Mononuclear cell (primary cell): Measurements from ENCODE around the gene ORAI3. TPM values are rescaled to one million over a fixed set of nuclear protein-coding genes. Genes with fewer than 3 reads are reported as not detected.

Experiments
- H3K27me3 ChIP-seq: 2 replicates; pipeline ENCODE4 v1.6.0; 2011; ENCODE audit warnings: low read length, control low read depth; ENCODE audit not compliant: insufficient read depth
- H3K4me1 ChIP-seq: 2 replicates; pipeline ENCODE4 v1.5.1; 2011; ENCODE audit warnings: mild to moderate bottlenecking, low read length, control low read depth; ENCODE audit not compliant: insufficient read depth
- H3K4me3 ChIP-seq: 2 replicates; pipeline ENCODE4 v1.5.1; 2011; ENCODE audit warnings: mild to moderate bottlenecking, low read length, moderate library complexity
- H3K9me3 ChIP-seq: 2 replicates; pipeline ENCODE4 v1.5.1; 2011; ENCODE audit warnings: low read depth, mild to moderate bottlenecking, control low read depth, low read length
- total RNA-seq: library from RNA; depleted of rRNA; stranded (reverse); fragments of >200 nt; gene quantifications from one replicate; pipeline ENCODE4 v1.2.3, GENCODE V29; 2012

The ORAI3 gene
- total RNA-seq, 1 donor = 11.3 TPM

GRCh38 chr16:30966033-30966619 lies 17.3 kb downstream of the ORAI3 start:
- H3K9me3 ChIP-seq = no peaks in the 10 kb centered on the region
- no peaks in the 10 kb centered on the region for H3K4me1 ChIP-seq
- no peak overlapping the region for H3K4me3 ChIP-seq
- no peaks in the 10 kb centered on the region for H3K27me3 ChIP-seq

- Histone ChIP-seq H3K9me3 (no peaks in the 10 kb centered on the region), H3K4me1 (no peaks in the 10 kb centered on the region), H3K27me3 (no peaks in the 10 kb centered on the region), H3K4me3 (no peak overlapping the region)
Measured at GRCh38 chr16:30967795-30968194, 18.9 kb downstream of the ORAI3 start.

- Histone ChIP-seq H3K9me3 (no peaks in the 10 kb centered on the region), H3K4me3 (no peak overlapping the region), H3K27me3 (no peaks in the 10 kb centered on the region), H3K4me1 (no peaks in the 10 kb centered on the region)
Measured at GRCh38 chr16:30969246-30969842, 20.5 kb downstream of the ORAI3 start.

- Histone ChIP-seq H3K9me3 (no peaks in the 10 kb centered on the region), H3K4me1 (no peaks in the 10 kb centered on the region), H3K4me3 (no peak overlapping the region), H3K27me3 (no peaks in the 10 kb centered on the region)
Measured at GRCh38 chr16:30971298-30971697, 22.4 kb downstream of the ORAI3 start.

- no peaks in the 10 kb centered on the region for H3K27me3 ChIP-seq
- no peaks in the 10 kb centered on the region for H3K4me1 ChIP-seq
- no peak overlapping the region for H3K4me3 ChIP-seq
- H3K9me3 ChIP-seq = no peaks in the 10 kb centered on the region
Measured at GRCh38 chr16:30972872-30973271, 24.0 kb downstream of the ORAI3 start.

- no peaks in the 10 kb centered on the region for H3K9me3 ChIP-seq
- no peak overlapping the region for H3K4me3 ChIP-seq
- H3K4me1 ChIP-seq = no peaks in the 10 kb centered on the region
- H3K27me3 ChIP-seq = no peaks in the 10 kb centered on the region
Measured at GRCh38 chr16:30974348-30974747, 25.5 kb downstream of the ORAI3 start.

- H3K27me3 ChIP-seq = no peaks in the 10 kb centered on the region
- no peaks in the 10 kb centered on the region for H3K9me3 ChIP-seq
- H3K4me1 ChIP-seq = no peaks in the 10 kb centered on the region
- H3K4me3 ChIP-seq = no peak overlapping the region
Measured at GRCh38 chr16:30976486-30976885, 27.6 kb downstream of the ORAI3 start.

- Histone ChIP-seq H3K4me3 (no peak overlapping the region), H3K9me3 (no peaks in the 10 kb centered on the region), H3K27me3 (no peaks in the 10 kb centered on the region), H3K4me1 (no peaks in the 10 kb centered on the region)
Measured at GRCh38 chr16:30977502-30977901, 28.6 kb downstream of the ORAI3 start.

GRCh38 chr16:30979170-30980022 lies 30.5 kb downstream of the ORAI3 start:
- Histone ChIP-seq H3K4me1 (no peaks in the 10 kb centered on the region), H3K27me3 (no peaks in the 10 kb centered on the region), H3K4me3 (no peak overlapping the region), H3K9me3 (no peaks in the 10 kb centered on the region)

GRCh38 chr16:30980023-30980371 lies 31.1 kb downstream of the ORAI3 start:
- H3K27me3 ChIP-seq = no peaks in the 10 kb centered on the region
- no peak overlapping the region for H3K4me3 ChIP-seq
- H3K9me3 ChIP-seq = no peaks in the 10 kb centered on the region
- peaks cover 4% of the 10 kb centered on the region for H3K4me1 ChIP-seq

- H3K4me3 ChIP-seq = no peak overlapping the region
- H3K4me1 ChIP-seq = peaks cover 8% of the 10 kb centered on the region
- H3K27me3 ChIP-seq = no peaks in the 10 kb centered on the region
- H3K9me3 ChIP-seq = no peaks in the 10 kb centered on the region
Measured at GRCh38 chr16:30980434-30980833, 31.6 kb downstream of the ORAI3 start.

GRCh38 chr16:30980959-30981358 lies 32.1 kb downstream of the ORAI3 start:
- Histone ChIP-seq H3K27me3 (no peaks in the 10 kb centered on the region), H3K4me1 (peaks cover 9% of the 10 kb centered on the region), H3K9me3 (no peaks in the 10 kb centered on the region), H3K4me3 (no peak overlapping the region)

GRCh38 chr16:30982548-30983288 lies 33.9 kb downstream of the ORAI3 start:
- H3K27me3 ChIP-seq = no peaks in the 10 kb centered on the region
- peaks cover 9% of the 10 kb centered on the region for H3K4me1 ChIP-seq
- H3K9me3 ChIP-seq = no peaks in the 10 kb centered on the region
- H3K4me3 ChIP-seq = no peak overlapping the region

- Histone ChIP-seq H3K27me3 (no peaks in the 10 kb centered on the region), H3K9me3 (no peaks in the 10 kb centered on the region), H3K4me3 (no peak overlapping the region), H3K4me1 (peaks cover 9% of the 10 kb centered on the region)
Measured at GRCh38 chr16:30983289-30983889, 34.5 kb downstream of the ORAI3 start.
